ENCODE data around the gene MRTFB. TPM values are rescaled to one million over a fixed set of nuclear protein-coding genes. Genes with fewer than 3 reads are reported as not detected.

Gene MRTFB
- polyA plus RNA-seq, 3 donors = 32.1 to 33.7 (median 33.6) TPM

DNA sequence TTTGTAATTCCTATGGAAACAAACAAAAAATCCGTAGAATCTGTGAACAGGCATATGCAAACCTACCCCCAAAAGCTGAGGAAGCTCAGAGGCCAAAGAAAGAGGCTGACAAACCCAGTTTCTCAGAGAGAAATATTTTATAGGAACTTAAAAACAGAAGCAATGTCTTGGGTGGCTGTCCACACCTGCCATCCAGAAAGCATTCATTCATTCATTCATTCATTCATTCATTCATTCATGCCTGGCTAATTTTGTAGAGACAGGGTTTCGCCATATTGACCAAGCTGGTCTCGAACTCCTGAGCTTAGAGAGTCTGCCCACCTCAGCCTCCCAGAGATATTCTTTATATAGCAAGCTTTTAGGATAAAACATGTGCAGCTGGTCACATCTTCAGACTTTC, 154.3 kb downstream of the MRTFB start:
- no peak for DNase-seq (ENCODE audit: low read depth in 3 of 3, low spot score in 2 of 3)

DNA sequence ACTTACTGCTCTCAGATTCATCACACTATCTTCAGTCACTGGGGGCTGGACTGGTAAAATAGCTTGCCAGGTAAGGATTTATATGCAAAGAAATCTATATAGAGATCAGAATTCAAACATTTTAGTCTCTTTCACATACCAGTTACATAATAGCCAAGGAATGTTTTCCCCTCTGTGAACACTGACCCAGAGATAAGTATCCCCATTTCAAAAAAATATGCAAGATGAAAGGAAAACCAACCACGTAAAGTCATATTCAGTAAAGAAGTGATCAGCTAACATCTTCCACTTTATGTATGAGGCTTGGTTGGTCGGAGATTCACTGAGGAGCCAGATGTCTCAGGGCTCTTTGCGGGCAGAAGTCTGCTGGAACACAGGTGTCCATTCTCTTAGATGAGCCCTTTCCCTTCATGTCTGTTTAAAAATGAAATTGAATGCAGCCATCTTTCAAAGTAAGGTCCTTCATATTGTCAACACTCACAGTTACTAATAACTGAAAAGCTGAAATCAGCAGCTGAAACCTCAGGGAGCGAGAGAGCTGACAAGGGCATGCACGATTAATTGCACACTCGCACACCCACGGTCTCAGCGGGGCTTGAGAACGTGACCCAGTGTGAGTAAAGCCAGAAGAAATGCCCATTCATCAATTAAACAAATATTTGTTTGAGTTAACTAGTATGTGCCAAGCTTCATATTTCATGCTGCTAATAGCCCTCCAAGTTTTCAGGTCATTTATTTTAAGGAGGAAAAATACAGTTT, 161.2 kb downstream of the MRTFB start:
- no peak for DNase-seq (ENCODE audit: low read depth in 3 of 3, low spot score in 2 of 3)

DNA sequence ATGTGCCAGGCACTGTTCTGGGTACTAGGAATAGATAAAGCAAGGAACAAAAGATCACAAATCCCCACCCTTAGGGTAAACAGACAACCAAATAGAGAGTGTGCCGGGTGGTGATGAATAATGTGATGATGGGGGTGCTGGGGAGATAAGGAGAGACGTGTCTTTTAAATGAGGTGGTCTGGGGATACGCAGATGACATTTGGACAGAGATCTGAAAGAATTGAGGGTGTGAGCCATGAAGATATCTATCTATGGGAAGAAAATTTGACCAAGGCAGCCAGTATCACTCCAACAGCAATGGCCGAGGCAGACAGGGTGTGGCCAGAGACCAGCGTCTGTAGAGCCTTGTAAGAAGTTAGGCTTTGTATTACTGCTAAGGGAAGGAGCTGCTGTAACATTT, 165.3 kb downstream of the MRTFB start:
- DNase-seq (ENCODE audit: low read depth in 3 of 3, low spot score in 2 of 3) = no peak

DNA sequence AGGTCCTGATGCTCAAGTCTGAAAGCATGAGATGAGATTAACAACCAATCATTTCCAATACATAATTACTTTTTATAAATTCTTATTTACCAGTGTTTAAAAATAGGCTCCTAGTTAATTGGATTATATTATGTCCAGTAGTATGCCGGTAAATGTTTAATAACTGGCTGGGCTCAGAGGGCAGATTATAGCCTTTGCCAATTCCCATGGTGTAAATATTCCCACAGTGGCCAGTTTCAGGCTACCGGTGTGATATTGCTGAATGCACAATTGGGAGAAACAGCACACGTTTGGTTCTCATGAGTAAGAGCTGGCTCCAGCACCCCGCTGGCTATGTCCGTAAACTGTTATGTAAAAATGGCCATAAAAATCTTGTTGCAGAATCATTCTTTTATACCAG, 167.6 kb downstream of the MRTFB start:
- DNase-seq (ENCODE audit: low read depth in 3 of 3, low spot score in 2 of 3) = no peak

DNA sequence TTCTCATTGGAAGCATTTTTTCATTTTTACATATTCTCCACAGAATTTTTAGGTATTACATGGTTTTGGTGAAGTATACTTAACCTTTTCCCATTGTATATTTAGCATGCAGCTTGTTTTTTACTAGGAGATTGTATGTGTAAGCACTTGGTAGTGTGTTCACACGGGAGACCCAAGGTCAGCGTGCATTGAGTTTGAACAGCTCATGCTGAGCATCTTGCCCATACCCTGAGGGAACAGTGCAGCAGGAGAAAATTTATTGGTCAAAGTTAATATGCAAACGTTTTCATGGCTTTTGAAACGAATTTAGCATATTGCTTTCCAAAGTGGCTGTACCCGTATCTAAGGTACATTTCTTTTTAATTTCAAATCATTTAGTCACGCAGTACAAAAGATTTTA, 168.7 kb downstream of the MRTFB start:
- DNase-seq (ENCODE audit: low read depth in 3 of 3, low spot score in 2 of 3) = no peak

DNA sequence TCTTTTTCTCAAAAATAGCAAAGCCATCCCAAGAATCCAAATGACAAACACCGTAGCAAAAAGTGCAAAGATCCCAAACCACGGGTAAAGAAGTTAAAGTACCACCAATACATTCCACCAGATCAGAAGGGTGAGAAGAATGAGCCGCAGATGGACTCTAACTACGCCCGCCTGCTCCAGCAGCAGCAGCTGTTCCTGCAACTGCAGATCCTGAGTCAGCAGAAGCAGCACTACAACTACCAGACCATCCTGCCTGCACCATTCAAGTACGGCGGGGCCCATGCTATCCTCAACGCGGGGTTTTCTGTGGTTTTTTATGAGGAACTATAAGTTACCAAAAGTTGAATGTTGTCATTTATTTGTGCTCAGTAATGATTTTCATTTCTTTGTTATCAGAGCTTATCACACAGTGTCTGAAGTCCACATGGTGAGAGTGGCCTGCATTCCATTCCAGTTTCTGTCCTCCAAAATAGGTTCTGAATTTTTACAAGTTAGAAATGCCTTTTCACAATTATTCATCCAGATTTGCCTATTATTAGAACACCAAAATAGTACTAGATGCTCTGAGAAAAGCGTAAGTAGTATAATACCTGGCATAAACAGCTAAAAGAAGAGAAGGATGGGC, 169.2 kb downstream of the MRTFB start:
- no peak for DNase-seq (ENCODE audit: low read depth in 3 of 3, low spot score in 2 of 3)

DNA sequence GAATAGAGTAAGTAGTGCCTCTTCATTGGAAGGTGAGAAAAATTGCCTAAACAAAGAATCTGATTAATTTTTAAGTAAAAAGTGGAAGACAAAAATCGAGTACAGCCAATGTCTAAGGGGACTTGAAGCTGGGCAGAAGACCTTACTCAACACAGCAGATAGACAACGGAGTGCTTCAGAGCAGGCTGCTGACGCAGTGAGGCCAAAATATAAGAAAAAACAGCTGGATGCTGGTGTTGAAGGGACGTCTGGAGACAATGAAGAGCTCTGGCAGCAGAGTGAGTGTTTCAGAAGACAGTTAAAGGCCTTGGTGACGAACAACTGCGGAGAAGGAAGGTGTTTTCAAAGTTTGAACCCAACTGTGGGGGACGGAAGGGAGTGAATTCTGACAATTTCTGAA, 169.8 kb downstream of the MRTFB start:
- no peak for DNase-seq (ENCODE audit: low read depth in 3 of 3, low spot score in 2 of 3)

DNA sequence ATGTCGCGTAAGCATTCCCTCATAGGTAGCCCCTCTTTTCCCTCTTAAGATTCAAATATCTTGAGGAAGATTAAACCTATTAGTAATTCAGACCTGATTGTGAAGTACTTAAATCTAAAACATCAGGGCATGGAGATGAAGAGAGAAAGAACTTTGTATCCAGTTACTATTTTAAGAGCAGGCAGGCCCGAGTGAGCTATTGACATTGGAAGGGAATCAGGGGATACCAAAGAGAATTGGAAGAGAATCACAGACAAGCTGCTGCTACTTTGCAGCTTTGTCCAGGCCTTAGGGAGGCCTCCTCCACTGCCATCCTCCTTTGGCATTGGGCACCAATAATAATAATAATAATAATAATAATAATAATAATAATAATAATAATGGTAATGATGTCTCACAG, 170.5 kb downstream of the MRTFB start:
- no peak for DNase-seq (ENCODE audit: low read depth in 3 of 3, low spot score in 2 of 3)

DNA sequence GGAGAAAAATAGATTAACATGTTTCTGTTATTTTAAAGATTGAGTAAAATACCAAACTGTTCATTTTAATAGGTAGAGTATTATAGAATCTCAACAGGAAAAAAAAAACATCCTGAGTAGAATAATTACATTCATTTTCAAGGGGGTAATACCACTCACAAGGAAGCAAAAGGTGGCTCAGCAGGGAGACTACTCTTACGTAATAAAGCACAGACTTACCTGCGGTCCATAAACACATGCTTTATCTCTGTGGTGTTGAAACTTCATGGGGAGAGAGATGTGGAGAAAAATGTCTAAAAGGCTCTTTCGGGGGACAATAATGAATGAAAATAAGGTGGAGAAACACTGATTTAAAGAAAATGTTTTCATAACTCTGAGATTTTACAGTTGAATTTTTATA, 171.7 kb downstream of the MRTFB start:
- no peak for DNase-seq (ENCODE audit: low read depth in 3 of 3, low spot score in 2 of 3)

DNA sequence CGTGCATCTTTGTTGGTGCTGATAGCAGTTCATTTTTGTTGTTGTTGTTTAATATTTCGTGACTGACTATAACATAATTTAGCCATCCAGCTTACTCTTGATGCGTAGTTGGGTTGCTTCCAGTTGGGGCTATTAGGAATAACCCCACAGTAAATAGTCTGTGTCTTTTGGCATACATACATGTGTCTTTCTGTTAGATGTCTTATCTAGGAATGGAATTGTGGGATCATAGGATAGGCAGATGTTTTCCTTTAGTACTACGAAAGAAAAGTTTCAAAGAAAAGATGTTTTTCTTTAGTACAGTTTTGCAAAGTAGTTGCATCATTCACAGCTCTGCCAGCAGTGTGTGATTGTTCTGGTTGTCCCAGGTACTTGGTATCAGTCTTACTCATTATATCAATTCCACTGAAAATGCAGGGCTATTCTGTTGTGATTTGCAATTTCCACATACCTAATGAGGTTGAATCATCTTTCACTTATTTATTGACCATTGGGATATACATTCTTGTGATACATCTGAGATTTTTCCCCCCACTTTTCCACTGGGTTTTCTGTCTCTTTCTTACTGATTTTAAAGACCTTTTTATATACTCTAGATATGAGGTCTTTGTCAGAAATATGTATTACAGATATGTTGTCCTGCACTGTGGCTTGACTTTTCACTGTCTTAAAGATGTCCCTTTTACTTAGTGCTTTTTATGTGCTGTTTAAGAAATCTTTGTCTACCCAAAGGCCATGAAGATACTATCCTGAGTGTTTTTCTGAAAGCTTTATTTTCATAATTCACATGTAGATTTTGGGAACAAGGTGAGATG, 173.3 kb downstream of the MRTFB start:
- DNase-seq (ENCODE audit: low read depth in 3 of 3, low spot score in 2 of 3) = no peak

DNA sequence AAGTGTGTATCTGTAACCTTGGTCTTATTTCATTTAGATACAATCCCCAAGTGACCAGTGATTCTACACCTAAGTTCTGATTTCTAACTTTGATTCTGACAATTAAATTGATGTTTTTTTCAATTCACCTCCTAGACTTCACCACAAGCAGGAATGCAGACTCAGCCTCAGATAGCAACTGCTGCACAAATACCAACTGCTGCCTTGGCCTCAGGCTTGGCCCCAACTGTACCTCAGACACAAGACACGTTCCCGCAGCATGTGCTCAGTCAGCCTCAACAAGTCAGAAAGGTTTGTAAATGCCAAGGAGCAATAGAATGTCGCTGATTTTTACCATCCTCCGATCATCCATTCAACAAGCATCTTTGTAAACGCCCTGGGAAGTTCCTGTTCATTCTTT, 177.7 kb downstream of the MRTFB start:
- no peak for DNase-seq (ENCODE audit: low read depth in 3 of 3, low spot score in 2 of 3)

DNA sequence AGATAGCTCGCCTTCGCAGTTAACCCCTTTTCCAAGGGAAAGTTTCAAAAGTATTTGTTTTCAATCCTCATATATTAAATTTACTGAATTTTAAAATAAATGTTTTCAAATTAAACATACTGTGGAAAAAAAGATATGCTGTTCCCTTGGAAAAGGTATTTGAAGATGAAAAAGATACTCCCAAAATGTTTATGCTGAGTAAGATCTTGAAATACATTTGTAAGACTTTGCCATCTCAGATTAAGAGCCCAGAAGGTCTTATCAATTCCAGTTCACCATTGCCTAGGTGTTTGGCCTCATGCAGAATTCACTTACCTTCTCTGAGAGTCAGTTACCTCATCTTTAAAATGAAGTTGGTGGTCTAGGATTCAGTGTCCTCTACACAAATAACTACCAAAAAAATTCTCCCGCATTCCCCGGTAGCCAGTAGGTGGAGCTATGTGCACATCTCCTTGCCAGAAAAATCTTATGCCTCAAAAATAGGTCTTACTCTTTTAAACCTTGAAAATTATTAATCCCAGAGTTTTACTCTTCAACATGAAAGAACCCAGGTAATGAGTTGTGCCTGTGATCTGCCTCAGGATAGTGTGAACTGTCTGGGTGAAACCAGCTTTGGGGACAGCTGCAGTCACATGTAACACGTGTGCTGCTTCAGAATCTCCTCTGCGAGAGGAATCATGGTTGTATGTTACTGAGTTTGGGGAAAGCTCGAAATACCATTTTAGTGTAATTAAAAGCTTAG, 178.3 kb downstream of the MRTFB start:
- peak in 2 of 3 donors; percentile 29 to 36 for DNase-seq (ENCODE audit: low read depth in 3 of 3, low spot score in 2 of 3)

DNA sequence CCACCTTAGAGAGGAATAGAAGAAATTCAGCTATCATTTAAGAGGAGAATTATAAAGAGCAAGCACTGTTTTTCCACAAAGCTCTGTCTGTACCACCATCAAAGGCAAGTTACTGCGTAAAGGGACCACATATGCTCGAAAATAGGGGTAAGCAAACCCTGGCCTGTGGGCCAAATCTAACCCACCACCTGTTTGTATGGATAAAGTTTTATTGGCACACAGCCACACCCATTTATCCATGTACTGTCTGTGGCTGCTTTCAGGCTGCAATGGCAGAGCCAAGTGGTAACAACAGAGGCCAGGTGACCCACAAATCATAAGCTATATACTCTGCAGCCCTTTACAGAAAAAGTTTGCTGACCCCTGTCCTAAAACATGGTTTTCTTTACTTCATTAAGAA, 180.3 kb downstream of the MRTFB start:
- DNase-seq (ENCODE audit: low read depth in 3 of 3, low spot score in 2 of 3) = no peak

DNA sequence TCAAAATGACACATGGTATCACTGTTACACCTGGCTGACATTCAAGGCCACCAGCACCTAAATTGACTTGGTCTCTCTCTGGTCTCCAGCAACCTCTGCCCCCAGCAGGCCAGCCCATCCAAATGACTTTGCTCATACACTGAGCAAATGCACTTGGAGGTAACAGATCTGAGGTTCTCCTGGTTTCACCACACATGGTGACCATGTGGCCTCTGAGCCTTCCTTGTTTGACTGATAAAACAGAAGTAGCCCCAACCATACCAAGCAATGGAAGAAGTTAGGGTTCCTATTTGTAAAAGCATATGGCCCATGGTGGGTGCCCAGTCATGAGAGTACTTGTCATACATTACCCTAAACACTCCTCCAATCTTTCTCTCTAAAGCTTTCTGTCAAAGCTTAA, 181.7 kb downstream of the MRTFB start:
- DNase-seq (ENCODE audit: low read depth in 3 of 3, low spot score in 2 of 3) = no peak

DNA sequence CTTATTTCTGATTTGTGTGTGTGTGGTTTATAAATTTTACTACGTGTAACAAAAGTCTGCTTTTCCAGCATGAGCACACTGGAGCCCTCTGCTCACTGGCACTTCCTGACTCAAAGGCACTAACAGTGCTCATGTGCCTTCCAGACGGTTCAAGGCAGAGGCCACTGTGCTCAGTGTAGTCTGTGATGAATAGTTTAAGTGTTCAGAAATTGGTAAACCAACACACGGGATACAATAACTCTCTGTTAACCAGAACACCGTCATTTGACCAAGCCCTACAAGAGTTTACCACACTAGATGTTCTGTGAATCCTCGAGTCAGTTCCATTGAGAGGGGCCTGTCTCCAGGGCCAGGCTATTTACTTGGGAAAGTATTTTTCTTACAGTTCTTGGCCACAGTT, 191.9 kb downstream of the MRTFB start:
- no peak for DNase-seq (ENCODE audit: low read depth in 3 of 3, low spot score in 2 of 3)

DNA sequence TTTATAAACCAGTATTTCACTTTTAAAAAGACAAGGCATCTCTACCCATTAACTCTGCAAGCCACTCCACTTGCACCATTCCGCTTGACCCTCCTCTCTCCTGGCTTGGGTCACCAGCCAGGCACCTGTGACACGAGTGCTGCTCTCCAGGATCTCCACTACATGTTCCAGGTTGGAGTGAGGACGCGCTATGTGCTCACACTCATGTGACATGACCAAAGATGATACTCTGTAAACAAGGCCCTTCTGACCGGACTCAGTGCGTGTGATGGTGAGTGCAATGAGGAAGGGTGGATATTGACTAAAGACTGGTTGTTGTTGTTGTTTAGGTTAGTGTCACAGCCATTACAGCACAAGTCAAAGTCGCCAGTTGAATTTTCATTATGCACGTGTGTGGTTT, 192.7 kb downstream of the MRTFB start:
- no peak for DNase-seq (ENCODE audit: low read depth in 3 of 3, low spot score in 2 of 3)

DNA sequence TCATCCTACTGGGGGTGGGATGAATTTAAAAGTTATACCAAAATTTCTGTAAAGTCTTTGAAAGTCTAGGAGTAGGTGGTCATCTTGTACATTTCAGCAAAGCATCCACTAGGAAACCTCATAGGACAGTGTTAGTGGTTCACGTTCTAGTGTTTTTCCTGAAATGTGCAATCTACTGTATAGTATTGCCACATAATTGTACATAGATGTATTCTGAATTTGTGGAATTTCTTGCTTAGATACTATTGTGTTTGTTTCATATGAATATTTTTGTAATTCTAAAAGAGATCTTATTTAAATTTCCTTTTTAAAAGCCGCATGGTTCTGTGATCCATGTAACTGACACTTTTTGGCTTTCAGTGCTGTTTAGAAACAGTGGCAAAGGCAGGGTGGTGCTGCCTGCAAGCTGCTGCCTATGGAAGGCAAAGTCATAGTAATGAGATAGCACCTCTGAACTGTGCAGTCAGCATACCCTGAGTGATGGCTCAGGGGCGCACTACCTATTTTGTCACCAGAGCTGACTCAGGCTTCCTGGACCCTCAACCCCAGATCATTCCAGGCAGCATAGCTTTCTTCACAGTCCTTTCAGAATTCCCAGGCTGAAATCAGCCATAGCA, 193.3 kb downstream of the MRTFB start:
- DNase-seq (ENCODE audit: low read depth in 3 of 3, low spot score in 2 of 3) = no peak

DNA sequence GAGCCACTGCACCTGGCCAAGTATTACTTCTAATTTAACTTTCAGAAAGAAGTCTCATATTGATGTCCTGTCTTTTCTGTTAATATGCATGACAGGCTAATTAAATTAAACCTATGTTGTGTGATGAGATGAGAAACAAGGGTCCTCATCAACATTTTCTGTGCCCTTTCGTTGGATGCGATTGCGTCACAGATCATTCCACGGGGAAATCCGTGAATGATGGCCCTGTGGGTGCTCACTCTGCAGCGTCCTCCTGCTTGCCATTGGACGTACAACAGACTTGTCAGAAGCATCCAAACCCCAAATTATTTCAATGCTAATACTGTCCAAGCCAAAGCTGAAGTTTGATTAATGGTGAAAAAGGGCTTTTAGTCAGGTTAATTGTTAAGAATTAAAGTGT, 197.0 kb downstream of the MRTFB start:
- DNase-seq (ENCODE audit: low read depth in 3 of 3, low spot score in 2 of 3) = no peak

DNA sequence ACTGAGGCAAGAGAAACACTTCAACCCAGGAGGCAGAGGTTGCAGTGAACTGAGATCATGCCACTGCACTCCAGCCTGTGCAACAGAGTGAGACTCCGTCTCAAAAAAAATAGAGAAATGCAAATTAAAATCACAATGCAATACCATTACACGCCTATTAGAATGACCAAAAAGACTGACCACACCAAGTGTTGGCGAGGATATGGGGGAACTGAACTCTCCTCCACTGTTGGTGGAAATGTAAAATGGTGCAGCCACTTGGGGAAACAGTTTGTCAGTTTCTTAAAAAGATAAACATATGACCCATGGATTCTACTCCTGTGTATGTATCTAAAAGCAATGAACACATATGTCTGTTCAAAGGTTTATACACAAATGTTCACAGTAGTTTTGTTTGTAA, 204.8 kb downstream of the MRTFB start:
- no peak for DNase-seq (ENCODE audit: low read depth in 3 of 3, low spot score in 2 of 3)

DNA sequence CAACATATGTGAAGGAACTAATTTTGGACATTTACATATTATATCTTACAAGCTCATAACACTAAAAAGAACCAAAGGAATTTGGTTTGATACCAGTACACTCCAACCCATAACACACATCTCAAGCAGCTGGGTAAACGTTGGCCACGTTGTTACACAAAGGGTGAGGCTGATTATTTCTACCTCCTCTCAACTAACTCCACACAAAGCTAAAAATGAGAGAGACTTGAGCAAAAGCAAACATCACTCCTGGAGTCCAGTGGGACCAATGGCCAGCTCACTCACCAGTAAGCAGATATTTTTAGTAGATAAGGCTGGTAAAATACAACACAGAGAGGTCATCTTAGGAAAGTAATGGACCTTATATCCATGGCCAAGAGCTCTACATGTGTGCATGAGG, 207.6 kb downstream of the MRTFB start:
- DNase-seq (ENCODE audit: low read depth in 3 of 3, low spot score in 2 of 3) = no peak

DNA sequence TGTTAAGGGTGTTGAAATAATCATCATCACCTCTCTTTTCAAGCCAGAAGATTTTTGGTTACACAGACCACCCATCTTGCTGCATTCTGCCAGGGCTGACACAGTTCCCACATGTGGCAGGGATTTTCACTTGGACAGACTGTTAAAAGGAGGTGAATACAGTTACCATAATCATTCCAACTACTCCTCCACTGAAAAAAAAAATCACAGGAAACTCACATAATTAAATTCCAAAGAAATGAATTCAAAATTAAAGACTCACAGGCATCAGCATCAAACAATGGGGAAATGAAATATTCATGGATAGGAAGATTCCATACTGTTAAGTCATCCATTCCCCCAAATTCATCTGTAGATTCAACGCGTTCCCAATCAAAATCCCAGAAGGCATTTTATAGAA, 209.4 kb downstream of the MRTFB start:
- DNase-seq (ENCODE audit: low read depth in 3 of 3, low spot score in 2 of 3) = no peak

All from right renal cortex interstitium (tissue), 3 donors.